ENCODE results near the gene HOMER2.
"Not testable (repeated sequence)": the region's sequence is repeated elsewhere in the genome, so short reads cannot be mapped to it uniquely, and the experiment has no call there.

Gene HOMER2

DNA sequence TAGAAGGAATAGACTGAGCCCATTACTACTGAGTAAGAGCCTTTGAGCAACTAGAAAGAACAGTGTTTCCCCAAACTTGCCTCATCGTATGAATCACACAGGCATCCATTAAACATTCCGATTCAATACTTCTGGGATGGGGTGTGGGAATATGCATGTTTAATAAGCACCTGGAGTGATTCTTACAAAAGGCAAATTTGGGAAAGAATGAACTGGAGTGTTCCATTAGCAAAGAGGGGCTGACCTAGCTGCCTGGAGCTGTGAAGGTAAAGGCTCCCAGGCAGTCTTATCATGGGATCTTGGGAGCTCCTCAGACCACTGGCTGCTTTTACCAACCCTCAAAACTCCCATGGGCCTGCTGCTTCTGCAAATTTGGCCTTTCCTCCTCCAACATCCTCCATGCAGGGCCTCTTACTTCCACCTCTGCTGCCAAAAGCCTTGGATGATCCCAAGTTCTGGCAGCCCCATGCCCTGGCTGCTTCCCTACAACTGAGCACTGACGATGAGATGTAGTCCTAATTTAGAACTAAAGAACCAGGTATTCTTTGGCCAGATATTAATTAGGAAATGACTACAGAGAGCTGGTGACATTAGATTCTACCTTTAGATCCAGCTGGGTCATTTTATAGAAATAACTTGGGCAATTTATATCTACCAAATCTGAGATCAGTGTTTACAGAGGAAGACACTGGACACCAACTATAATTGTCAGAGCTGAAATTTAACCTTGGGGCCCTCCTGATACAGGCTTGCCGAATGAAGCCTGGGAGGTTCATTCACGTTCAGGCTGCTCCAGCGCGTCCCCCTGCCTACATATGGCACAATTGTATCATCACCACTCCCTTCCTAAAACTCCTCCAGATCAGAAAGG, 11.2 kb upstream of the HOMER2 start:
- DNase-seq = peak; percentile 77

DNA sequence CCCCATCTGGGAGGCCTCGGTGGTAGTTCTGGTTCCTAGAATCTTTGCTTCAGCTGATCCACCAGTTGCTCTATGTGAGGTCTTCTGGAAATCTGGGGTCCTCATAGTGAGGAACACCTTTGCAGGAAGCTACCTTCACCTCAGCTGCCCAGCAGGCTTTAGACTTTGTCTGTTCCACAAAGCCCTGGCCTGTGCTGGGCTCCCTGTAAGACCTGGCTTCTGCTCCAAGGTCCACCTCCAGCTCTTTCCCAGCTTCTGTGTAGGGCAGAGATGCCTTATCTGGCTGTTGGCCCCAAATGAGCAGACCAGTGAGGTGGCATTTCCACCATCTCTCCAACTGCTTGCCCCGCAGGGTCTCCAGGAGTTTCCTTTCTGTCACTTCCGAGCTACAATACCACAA, 8.2 kb upstream of the HOMER2 start:
- no peak for DNase-seq

DNA sequence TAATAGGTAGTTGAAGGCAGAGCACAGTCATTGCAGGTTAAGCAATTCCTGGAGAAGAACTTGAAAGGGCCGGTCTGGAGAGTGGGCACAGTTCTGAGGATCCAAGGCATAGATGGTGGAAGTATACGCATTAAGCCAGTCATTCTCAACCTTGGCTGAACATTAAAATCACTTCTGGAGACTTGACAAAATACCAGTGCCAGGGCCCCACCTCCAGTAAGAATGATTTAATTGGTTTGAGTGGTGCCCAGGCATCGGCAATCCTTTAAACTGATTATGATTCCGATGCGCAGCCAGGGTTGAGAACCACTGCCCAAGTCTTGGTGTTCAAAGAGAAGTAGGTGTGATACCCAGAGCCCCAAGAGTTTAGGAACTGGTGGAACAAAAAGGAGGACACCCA, 6.9 kb upstream of the HOMER2 start:
- no peak for DNase-seq

DNA sequence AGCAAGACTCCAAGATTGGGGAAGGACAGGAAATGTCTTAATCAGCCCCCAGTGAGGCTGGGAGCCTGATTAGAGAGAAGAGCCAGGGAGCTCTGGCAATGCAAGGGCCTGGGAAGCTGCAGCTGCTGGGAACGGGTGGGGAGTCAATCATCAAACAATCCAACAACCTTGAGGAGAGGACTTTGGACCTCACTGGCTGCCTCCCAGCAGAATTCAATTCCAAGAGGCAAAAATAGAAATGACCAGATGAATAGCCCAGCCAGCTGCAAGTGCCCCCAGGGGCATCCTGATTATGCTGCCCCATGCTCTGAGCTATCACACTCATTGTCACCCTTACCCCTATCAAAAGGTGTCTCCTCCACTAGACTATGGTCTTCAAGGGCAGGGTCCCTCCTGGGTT, 6.1 kb upstream of the HOMER2 start:
- no peak for DNase-seq

DNA sequence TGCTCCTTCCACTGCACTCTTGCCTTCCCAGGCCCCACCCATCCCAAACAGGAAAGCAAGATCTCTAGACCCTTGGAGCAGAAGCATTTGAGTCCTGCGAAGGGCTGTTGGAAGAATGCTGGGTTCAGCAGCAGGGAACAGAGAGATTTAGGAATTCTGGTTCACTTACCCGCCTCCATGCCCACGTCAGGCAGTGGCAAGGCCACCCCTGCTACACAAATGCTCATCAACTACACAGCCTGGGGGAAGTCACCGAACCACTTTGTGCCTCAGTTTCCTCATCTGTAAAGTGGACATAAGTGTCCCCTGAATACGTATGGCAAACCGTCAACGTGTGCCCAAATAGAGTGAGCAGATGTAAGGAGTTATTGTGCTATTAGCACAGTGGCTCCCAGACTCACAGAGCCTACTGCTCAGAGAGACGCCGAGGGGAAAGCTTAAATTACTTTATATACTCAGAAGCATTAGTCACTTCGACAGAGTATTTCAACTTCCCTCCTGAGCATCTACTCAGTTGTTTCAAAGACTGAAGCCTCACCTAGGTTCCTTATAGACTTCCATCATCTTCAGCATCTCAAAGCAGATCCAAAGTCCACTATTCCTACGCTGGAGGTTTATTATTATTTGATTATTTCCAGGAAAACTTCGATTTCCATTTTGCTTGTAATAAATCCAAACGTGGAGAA, 905 bp downstream of the HOMER2 start:
- DNase-seq = peak; percentile 21

DNA sequence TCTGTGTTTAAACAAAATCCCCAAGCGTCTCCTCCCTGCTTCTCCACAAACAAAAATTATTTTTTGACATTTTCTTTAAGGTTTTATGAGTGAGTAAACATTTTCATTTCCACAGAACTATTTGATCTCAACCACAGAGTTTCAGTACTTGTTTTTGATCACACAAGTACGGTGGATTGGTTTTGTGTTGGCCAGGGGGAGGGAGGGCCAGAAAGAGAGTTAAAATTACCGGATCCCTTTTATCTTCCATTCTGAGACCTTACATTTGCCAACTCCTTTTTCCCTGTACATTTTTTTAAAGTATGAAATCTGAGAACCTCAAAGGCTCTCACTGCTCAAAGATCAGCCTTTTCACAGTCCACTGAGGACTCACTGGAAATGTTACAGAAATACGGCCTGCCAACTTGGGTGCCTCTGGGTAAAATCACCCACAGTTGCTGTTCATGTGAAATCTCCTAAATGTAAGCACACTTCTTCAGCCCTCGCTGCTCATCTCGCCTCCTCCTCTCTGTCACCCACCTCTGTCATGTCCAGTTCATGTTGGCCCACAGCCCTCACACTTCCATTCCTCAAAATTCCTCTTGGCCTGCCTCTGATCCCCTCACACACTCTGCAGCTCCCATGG, 1.7 kb downstream of the HOMER2 start:
- DNase-seq = no peak

DNA sequence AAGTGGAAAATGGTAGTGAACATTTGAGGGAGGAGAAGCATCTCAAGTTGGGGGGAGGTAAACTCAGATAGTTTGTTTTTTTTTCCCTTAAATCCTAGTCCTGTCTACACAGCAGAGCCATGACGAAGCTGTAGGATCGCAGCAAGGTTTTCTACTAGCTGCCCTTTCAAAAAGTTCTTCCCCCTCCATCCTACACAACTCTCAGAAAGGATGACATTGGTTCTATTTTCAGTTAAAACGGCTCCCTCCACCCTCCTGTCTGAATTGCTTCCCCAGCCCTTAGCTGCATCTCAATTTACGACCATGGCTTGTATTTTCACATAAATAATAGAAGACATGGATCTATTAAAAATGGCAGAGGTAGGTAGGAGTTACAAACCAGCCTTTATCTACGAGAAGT, 2.2 kb downstream of the HOMER2 start:
- DNase-seq = no peak

DNA sequence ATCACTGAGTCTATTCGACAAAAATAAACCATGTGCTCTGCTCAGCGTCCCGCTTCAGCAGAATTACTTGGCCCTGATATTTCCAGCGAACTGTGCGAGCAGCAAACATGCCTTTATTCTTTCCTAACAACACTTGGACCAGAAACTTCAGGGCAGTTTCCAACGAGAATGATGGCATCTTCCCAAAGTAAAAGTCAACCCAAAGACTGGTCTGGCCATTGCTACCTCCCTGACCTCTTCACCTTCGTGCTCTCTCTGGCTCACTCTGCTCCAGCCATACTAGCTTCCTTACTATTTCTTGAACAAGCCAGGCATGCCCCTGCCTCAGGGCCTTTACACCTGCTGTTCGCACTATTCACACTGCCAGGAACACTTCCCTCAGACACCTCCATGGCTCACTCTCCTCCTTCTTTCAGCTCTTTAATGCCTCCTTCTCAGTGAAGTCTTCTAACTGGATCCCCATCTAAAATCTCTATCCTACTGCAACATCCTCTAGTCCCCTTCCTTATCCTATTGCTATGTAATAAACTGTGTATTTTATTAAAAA, 6.3 kb downstream of the HOMER2 start:
- DNase-seq = no peak

DNA sequence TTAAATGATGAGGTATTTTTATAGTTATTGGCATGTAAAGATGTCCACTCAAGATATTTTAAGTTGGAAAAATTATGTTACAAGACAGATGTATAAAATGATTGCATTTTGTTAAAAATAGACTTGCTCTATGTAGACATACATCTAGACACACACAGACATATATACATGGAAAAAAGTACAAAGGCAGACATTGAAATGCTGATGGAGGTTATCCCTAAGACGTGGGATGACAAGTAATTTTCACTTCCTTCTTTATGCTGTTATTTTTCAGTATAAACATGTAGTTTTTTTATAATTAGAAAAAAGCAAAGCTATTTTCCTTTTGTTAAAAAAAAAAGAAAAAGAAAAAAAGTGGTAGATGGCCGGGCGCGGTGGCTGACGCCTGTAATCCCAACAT, 7.2 kb downstream of the HOMER2 start:
- DNase-seq = no peak

DNA sequence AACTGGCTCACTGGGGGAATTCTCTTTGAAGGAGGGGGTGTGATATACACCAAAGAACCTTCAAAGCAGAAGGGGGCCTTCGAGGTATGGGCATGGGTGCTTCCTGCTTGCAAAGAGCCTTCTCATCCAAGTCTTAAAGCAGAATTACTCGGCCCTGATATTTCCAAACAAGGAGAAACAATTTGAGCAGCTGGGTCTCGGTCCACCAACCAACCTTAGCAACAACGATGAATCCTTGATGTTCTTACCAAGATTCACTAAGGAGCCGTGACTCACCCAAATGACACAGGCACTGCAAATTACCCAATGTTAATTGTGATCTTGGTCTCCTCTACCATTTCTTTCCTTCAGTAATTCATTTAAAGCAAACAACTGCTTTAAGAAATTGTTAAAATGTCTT, 7.7 kb downstream of the HOMER2 start:
- peak; percentile 36 for DNase-seq

DNA sequence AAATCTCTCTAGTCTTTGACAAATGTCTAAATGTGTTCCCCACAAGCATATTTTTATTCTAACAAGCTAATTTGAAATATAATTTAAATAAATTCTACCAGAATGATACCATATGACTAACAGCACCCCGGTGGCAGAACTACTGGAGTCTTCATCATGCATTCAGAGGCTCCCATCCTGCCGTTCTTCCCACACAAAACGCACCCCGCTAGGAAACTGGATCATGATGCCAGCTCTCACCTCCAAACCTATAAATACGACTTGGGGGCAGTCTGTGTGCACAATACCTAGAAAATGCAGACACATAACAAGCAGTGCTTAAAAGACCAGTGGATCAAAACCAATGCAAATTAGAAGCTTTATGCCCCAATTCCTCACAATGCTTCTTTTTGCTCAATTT, 8.5 kb downstream of the HOMER2 start:
- no peak for DNase-seq

DNA sequence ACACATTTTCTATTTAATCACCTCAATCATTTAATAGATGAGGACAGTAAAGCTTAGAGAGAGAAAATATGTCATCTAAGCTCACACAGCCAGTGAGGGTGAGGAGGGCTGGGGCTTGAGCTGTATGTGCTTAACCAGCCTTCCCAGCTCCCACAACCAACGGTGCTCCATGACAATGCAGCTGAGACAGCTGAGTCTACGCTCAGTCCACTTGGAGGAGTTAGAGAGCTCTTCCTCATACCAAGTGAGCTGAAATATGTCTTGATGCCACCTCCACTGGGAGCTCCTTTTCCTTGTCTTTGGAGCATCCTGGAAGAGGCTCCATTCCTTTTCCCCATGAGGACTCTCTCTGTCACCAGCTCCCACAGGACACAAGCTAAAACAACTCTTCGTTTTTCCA, 9.3 kb downstream of the HOMER2 start:
- no peak for DNase-seq

DNA sequence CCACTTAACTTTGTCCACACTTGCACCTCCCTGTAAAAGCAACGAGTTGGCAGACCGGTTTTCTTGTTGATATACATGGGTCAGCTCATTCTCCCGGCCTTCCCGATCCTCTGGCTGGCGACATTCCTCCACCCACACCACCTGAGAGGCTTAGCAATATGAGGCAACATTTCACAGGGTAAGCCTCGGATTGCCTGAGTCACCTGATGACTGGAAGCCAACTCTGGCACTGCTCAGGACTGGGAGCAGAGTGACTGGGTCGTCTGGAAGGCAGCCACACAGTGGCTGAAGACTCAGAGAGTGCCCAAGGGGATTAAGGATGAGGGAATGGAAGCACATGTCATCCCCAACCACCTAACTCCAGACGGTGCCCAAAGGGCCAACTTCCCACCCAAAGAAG, 9.8 kb downstream of the HOMER2 start:
- peak; percentile 43 for DNase-seq

DNA sequence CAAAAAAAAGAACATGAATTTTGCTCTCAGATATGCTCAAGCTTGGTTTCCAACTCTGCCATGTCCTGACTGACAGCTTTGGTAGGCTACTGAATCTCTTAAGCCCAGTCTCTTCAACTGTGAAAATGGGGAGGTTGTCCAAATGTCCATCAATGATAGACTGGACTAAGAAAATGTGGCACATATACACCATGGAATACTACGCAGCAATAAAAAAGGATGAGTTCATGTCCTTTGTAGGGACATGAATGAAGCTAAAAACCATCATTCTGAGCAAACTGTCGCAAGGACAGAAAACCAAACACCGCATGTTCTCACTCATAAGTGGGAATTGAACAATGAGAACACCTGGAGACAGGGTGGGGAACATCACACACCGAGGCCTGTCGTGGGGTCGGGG, 12.8 kb downstream of the HOMER2 start:
- not testable (repeated sequence) for DNase-seq

DNA sequence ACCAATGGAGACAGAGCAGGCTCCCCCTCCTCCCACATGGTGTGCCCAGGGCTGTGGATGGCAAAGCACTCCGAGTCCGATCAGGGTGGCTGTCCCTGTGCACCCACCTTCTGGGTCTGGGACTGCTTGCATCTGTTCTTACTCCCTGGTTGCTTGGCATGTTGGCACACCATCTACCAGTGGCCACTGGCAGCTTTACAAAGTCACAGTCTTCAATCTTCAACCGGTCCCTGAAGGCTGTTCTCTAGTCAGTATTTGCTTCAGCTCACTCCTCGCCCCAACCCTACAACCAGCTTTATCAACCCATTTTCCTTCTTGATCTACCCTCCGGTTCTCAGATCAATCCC, 14.8 kb downstream of the HOMER2 start:
- DNase-seq = no peak

DNA sequence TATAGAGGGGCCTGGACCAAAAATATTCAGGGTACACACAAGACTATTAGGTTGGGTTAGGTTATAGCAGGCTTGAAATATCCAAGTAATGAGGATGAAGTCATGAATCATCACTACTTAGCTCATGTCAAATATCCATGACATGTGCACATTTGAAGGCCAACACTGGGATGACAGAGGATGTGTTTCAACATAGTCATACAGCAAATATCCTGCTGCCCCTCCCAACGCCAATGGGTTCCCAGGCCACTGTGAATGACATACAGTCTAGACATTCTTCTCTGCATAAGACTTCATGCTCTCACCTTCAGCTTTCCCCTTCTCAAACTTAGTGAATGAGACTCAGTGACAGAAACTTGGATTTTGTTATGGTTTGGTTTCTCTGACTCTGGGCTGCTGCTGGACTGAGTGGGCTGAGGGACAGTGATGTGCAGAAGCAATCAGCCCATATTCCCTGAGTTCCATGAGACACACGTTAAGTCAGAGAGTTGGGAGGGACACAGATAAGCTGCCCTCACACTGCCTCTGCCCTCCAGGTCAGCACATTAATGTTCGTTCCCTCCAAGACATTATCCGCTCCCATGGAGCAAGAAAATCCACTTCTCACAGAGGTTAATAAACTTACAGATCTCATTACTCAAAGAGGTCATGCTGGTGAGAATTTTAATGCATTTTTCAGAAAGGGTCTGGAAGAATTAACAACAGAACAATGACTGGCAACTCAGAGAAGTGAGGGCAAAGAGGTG, 15.4 kb downstream of the HOMER2 start:
- DNase-seq = peak; percentile 70

DNA sequence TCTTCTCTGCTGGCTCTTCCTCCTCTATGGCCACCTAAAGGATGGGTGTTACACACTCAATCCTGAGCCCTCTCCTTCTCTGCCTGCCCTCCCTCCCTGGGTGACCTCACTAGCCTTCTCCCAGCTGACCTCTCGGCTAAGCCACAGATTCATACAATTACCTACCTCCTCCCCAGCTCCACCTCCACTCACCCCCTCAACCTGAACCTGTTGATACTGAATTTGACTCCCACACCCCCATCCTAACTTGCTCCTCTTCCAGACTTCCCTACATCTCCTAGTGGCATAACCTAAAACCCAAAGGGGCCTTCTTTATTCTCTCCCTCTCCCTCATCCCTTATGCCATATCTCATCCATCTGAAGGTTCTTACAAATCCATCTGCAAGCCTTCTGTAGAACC, 17.1 kb downstream of the HOMER2 start:
- DNase-seq = no peak

DNA sequence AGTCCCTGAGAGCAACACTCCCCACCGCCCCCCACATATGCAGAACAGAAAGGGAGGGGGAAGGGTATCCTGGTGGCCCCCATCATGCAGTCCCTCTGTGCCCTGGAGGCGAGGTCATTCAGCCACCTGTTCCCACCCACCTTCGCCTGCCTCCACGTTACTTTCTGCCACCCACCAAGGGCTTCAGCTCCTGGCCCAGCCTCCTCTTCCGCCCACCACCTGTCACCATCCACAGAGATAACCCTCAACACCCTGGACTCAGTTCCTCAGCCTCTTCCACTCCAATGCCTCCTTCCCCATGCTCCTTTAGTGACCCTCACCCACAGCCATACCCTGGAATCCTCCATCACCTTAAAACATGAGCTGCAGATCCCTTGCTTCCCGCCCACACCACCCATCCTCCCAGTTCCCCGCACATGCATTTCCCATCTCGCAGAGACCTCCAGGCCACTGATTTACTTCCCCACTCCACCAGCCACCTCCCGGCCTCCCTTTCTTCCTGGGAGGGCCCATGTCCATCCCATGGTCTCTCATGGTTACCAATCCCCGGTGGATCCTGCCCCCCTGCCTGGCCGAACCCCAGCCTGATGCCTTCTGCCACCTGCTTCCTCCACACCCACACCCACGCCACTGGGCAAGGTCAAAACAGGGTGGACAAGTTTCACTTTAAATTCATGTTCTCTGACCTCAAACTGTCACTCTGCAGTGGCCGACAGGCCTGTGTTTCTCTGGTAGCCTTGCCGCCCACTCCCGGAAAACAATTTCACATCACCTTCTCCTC, 18.2 kb downstream of the HOMER2 start:
- no peak for DNase-seq

DNA sequence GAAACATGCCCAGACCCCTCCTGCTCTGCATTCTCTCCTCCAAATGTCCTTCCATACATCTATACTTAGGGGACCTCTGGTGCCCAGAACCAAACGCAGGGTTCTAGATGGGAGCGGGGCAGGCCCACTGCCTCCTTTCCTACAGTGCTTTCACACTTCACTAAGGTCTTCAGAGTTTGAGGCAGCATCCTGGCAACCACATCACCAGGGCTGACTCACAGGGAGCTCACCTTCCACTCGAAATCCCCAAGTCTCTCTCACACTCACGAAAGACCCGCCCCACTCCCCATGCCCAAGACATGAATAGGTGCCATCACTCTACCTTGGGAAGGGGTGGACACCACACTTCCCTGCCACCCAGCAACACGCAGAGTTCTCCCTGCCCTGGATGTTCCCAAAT, 18.9 kb downstream of the HOMER2 start:
- no peak for DNase-seq

DNA sequence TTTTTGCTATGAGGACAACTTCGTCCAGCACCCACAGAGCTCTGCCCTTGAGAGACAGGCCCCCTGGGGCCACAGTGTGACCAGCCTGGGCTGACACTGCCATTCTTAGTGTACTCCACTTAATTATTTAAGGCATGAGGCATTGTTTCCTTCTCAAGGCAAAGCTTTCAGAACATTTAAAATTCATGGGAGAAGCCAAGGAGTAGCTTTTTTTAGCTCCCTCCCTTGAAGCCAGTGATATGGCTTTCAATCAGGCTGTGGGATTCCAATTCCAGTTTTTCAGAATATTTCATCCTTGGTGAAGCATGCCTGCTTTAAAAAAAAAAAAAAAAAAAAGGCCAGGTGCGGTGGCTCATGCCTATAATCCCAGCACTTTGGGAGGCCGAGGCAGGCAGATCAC, 21.3 kb downstream of the HOMER2 start:
- DNase-seq = no peak

DNA sequence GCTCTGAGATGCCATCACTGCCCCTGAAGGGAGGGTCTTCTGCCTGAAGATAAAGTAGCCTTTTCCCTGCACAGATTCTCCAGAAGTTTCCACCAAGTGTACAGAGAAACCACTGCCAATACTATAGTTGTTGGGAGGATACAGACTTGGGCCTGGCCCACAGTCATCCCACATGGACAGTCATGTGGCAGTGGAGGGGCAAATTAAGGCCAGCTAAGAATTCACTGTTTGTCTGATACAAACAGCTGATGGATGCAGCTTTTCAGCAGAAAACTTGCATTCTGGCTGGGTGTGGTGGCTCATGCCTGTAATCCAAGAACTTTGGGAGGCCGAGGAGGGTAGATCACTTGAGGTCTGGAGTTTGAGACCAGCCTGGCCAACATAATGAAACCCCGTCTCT, 22.1 kb downstream of the HOMER2 start:
- no peak for DNase-seq

DNA sequence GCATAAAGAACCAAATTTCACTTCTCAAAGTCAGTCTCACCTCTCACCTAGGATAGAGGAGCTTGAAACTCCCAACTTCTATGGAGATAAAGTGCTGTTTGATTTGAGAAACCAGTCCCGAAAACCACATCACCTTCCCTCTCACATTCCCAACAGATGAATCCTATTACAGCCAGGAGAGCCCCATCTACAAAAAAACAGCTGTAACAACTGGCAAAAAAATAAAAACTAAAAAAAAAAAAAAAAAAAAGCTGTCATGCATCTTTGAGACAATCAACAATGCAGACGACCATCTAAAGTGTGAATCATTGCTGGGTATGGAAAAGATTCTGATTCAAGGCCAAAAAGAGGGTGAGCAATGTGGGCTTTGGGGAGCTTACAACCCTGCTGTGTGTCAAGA, 23.8 kb downstream of the HOMER2 start:
- DNase-seq = peak; percentile 6
